ENCODE results near the gene ACAP2. TPM values are rescaled to one million over a fixed set of nuclear protein-coding genes. Genes with fewer than 3 reads are reported as not detected.

Gene ACAP2
- polyA plus RNA-seq, 3 donors: 41.5 to 96.5 (median 71.6) TPM

DNA sequence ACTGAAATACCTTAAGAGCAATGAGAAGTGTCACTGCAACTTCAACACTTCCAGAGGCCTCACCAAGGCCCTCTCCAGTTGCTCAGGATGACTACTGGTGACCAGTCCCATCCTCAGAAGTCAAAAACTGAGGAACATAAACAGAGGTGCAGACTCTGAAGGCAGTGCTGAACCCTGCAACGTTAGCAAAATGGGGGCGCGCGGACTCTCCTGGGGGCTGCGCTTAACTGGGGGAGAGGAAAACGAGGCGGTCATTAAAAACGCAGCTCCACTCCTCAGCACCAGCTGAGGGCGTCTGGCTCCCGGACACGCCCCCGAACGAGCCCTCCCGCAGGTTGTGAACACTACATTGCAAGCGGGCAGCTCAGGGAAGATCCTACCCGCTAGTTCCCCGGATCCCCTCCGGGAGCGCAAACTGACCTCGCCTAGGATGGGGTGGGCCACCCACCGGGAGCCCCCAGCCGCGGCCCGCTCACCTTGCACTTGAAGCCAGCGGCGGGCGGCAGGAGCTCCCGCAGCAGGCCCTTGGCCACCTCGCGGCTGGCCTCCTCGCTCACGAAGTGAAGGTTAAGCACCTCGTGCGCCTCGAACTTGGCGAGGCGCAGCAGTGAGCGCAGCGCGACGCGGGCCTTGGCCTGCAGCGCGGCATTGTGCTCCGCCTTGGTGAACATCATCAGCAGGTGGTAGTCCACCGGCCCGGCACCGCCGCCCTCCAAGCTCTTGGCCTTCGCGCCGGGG is 172.6 kb downstream of the ACAP2 start:
- peaks cover 0 to 5% (median 0%) of the 10 kb centered on the region in 3 donors for H3K27me3 Mint-ChIP-seq (ENCODE audit: low read depth in 3 of 3)
- Histone ChIP-seq H3K79me2 (ENCODE audit: insufficient read depth, low read length) (peaks cover 40% of the 10 kb centered on the region), H3K27ac (ENCODE audit: low read depth in 1 of 2, low read length in 2 of 2) (peak overlapping the region in 1 of 2 donors; percentile 68), H3K4me2 (replicated peaks; ENCODE audit: extremely low read depth, low read length, poor library complexity, severe bottlenecking) (peak overlapping the region; percentile 87), H3K4me1 (ENCODE audit: control insufficient read depth in 1 of 2, insufficient read depth in 2 of 2, low read length in 2 of 2) (peaks cover 26 to 33% of the 10 kb centered on the region in 2 donors), H2AFZ (ENCODE audit: insufficient read depth, low read depth, low read length, poor library complexity, severe bottlenecking) (peak overlapping the region; percentile 90), H3K4me3 (replicated peaks in 1 of 3; ENCODE audit: low read depth in 2 of 3, low read length in 3 of 3) (peak overlapping the region; percentile 62 to 92 (median 91)), H3K36me3 (replicated peaks in 1 of 2; ENCODE audit: control insufficient read depth in 1 of 2, insufficient read depth in 2 of 2, low read length in 2 of 2) (peaks cover 9 to 34% of the 10 kb centered on the region in 2 donors), H3K27me3 (ENCODE audit: control insufficient read depth in 2 of 2, insufficient read depth in 2 of 2, low read length in 2 of 2) (no peaks in the 10 kb centered on the region), H3K9me3 (replicated peaks in 1 of 2; ENCODE audit: control insufficient read depth in 1 of 2, insufficient read depth in 1 of 2, low read length in 2 of 2) (no peaks in the 10 kb centered on the region), H3K9ac (ENCODE audit: insufficient read depth, low read length, poor library complexity, severe bottlenecking) (peak overlapping the region; percentile 66), H4K20me1 (ENCODE audit: insufficient read depth, low read length) (peaks cover 32% of the 10 kb centered on the region)
- DNase-seq: no peak
- under 1% methylated on average over 50 of the region's 52 CpGs for WGBS (ENCODE audit: insufficient coverage)
- H3K36me3 Mint-ChIP-seq: peaks cover 28% of the 10 kb centered on the region in 2 donors
- peaks cover 26% of the 10 kb centered on the region for H3K4me1 Mint-ChIP-seq
- intact Hi-C loops (cut with micrococcal nuclease): loop anchor here (5.0 kb wide), 2 partner anchors 252 to 272 kb away; partner anchors contain the start of gene PPP1R2 (in 1 of the 2)
- peaks cover 0 to 1% (median 0%) of the 10 kb centered on the region in 7 donors for H3K9me3 Mint-ChIP-seq
- TF ChIP-seq, protein P1, sequence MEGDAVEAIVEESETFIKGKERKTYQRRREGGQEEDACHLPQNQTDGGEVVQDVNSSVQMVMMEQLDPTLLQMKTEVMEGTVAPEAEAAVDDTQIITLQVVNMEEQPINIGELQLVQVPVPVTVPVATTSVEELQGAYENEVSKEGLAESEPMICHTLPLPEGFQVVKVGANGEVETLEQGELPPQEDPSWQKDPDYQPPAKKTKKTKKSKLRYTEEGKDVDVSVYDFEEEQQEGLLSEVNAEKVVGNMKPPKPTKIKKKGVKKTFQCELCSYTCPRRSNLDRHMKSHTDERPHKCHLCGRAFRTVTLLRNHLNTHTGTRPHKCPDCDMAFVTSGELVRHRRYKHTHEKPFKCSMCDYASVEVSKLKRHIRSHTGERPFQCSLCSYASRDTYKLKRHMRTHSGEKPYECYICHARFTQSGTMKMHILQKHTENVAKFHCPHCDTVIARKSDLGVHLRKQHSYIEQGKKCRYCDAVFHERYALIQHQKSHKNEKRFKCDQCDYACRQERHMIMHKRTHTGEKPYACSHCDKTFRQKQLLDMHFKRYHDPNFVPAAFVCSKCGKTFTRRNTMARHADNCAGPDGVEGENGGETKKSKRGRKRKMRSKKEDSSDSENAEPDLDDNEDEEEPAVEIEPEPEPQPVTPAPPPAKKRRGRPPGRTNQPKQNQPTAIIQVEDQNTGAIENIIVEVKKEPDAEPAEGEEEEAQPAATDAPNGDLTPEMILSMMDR (IDR thresholded peaks at IDR 0.05): no peak
- peak overlapping the region; percentile 84 to 93 for H3K4me3 Mint-ChIP-seq
- H3K27ac Mint-ChIP-seq: peak overlapping the region in 6 of 7 donors; percentile 48 to 90 (median 81)

GRCh38 chr3:195269375-195270078 is 173.3 kb downstream of the ACAP2 start:
- peaks cover 32 to 33% of the 10 kb centered on the region in 2 donors for H3K36me3 Mint-ChIP-seq
- 91% methylated on average over 3 of the region's 5 CpGs for WGBS (ENCODE audit: insufficient coverage)
- Histone ChIP-seq H3K27me3 (ENCODE audit: control insufficient read depth in 2 of 2, insufficient read depth in 2 of 2, low read length in 2 of 2) (no peaks in the 10 kb centered on the region), H4K20me1 (ENCODE audit: insufficient read depth, low read length) (peaks cover 31% of the 10 kb centered on the region), H3K27ac (ENCODE audit: low read depth in 1 of 2, low read length in 2 of 2) (peak overlapping the region in 1 of 2 donors; percentile 68), H3K79me2 (ENCODE audit: insufficient read depth, low read length) (peaks cover 46% of the 10 kb centered on the region), H3K9ac (ENCODE audit: insufficient read depth, low read length, poor library complexity, severe bottlenecking) (no peak overlapping the region), H2AFZ (ENCODE audit: insufficient read depth, low read depth, low read length, poor library complexity, severe bottlenecking) (peak overlapping the region; percentile 90), H3K4me3 (replicated peaks in 1 of 3; ENCODE audit: low read depth in 2 of 3, low read length in 3 of 3) (peak overlapping the region; percentile 62 to 92 (median 91)), H3K4me1 (ENCODE audit: control insufficient read depth in 1 of 2, insufficient read depth in 2 of 2, low read length in 2 of 2) (peaks cover 30 to 38% of the 10 kb centered on the region in 2 donors), H3K9me3 (replicated peaks in 1 of 2; ENCODE audit: control insufficient read depth in 1 of 2, insufficient read depth in 1 of 2, low read length in 2 of 2) (no peaks in the 10 kb centered on the region), H3K36me3 (replicated peaks in 1 of 2; ENCODE audit: control insufficient read depth in 1 of 2, insufficient read depth in 2 of 2, low read length in 2 of 2) (peaks cover 5 to 30% of the 10 kb centered on the region in 2 donors), H3K4me2 (replicated peaks; ENCODE audit: extremely low read depth, low read length, poor library complexity, severe bottlenecking) (peak overlapping the region; percentile 87)
- intact Hi-C loops (cut with micrococcal nuclease): loop anchor here (5.0 kb wide), 2 partner anchors 253 to 273 kb away; partner anchors contain the start of gene PPP1R2 (in 1 of the 2)
- peaks cover 0 to 1% (median 0%) of the 10 kb centered on the region in 7 donors for H3K9me3 Mint-ChIP-seq
- H3K4me3 Mint-ChIP-seq: peak overlapping the region; percentile 84 to 93
- peaks cover 0 to 5% (median 0%) of the 10 kb centered on the region in 3 donors for H3K27me3 Mint-ChIP-seq (ENCODE audit: low read depth in 3 of 3)
- peak; percentile 23 to 54 (median 54) for DNase-seq
- TF ChIP-seq, protein P1 (IDR thresholded peaks at IDR 0.05): no peak
- H3K4me1 Mint-ChIP-seq: peaks cover 31% of the 10 kb centered on the region
- peak overlapping the region; percentile 28 to 90 (median 78) for H3K27ac Mint-ChIP-seq
